SH-SY5Y (cell line): ENCODE data around the gene GTPBP2.

ENCODE experiments used
- GATA2 ChIP-seq: IDR thresholded peaks from 2 replicates; pipeline ENCODE4 v1.6.1; 2011; ENCODE audit warnings: mild to moderate bottlenecking, low read depth, low read length
- GATA3 ChIP-seq: IDR thresholded peaks from 2 replicates; pipeline ENCODE4 v1.6.1; 2011; ENCODE audit warnings: low read depth, mild to moderate bottlenecking, low read length, moderate library complexity

GTPBP2 gene

DNA sequence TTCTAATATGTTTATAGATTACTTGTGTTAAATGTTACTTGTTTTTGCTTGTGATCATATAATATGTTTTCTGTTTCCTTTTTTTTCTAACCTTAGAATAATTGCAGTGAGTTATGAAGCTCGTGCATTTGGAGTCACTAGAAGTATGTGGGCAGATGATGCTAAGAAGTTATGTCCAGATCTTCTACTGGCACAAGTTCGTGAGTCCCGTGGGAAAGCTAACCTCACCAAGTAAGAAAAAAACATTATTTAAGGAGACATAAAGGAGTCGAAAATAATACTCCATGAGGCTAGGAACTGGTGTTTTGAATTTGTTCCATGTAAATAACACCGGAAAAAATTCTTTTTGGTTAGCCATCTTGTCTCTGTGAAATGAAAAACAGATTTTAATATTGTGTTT lies 46.2 kb downstream of the GTPBP2 start:
- TF ChIP-seq GATA3 = no peak
- TF ChIP-seq GATA2 = no peak

GRCh38 chr6:43579171-43579570 lies 49.9 kb downstream of the GTPBP2 start:
- TF ChIP-seq GATA3 (no peak), GATA2 (0 out of 2 replicates have a peak, but pooled peaks have one; percentile 5)

- TF ChIP-seq GATA2 (no peak), GATA3 (no peak)
Observed at GRCh38 chr6:43578748-43579147, 50.3 kb downstream of the GTPBP2 start.

DNA sequence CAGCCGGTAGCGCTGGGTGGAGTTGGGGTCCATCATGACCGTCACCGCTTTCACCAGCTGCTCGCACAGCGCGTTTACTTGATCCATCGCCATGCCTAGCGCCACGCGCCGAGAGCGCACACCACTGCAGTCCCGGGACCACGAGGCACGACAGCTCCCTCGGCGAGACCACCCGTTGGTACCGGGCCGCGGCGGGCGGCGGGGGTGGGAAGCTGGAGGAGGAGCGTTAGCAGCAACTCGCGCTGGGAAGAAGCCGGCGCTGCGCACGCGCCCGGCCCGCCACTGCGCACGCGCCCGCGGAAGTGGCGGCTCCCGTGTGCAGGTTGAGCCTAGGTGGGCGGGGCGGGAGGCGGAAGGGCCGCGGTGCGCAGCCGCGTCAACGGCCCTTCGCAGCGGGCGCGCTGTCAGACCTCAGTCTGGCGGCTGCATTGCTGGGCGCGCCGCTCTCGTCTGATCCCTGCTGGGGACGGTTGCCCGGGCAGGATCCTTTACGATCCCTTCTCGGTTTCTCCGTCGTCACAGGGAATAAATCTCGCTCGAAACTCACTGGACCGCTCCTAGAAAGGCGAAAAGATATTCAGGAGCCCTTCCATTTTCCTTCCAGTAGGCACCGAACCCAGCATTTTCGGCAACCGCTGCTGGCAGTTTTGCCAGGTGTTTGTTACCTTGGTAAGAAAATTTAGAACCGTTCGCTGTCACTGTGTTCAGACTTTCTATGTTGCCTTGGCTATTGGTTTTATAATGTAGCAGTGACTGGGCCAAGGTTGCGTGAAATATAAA lies 53.1 kb downstream of the GTPBP2 start, which contains the start of the genes POLH and XPO5:
POLH (plus strand) TSS at position 414 of the 780 bp plus-strand sequence. CDS start 6,135 bp downstream, outside the sequence.
XPO5 (minus strand) TSS at position 267 of the 780 bp plus-strand sequence; CDS start at position 93, 174 bp downstream.
- TF ChIP-seq GATA3 (no peak), GATA2 (no peak)

DNA sequence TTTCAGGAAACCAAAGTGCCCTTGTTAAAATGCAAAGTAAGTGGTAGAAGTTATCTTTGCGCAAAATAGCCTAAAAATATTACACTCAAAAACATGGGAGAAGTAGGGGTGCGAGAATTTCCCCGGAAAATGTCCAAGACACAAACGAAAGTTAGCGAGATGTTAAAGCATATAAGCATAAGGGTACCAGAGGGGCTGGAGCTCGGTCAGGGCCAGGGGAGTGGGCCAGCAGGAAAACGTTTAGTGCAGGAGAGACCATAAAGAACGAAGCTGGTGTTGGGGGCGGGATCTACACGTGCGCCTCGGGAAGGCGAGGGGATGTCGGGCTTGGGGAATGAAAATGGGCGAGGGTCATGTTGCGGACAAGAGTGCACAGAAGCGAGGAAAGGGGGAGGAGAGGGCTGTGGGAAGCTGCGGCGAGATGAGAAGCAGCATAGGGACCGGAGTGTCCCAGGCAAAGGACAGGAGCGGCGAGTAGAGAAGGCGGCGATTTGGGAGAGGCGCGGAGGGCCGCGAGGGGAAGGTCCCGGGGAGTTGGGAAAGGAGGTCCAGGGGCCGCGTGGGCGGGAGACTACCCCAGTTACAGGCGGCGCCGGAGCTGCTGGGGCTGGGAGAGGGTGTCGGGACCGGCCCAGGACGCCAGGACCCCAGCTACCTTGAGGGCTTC lies 53.8 kb downstream of the GTPBP2 start:
- TF ChIP-seq GATA2 = no peak
- TF ChIP-seq GATA3 = no peak

- no peak for TF ChIP-seq GATA2
- no peak for TF ChIP-seq GATA3
Observed at GRCh38 chr6:43572015-43572414, 57.0 kb downstream of the GTPBP2 start.

- TF ChIP-seq GATA3 (no peak), GATA2 (no peak)
Observed at GRCh38 chr6:43570876-43571441, 58.1 kb downstream of the GTPBP2 start.
